KMS-11 (cell line): ENCODE measurements around the gene MAP3K4.

Source experiments
- H2AFZ ChIP-seq: fragments of 200-600 bp; sonication (generic); 2 replicates; pipeline ENCODE4 v1.6.1; 2016; ENCODE audit warnings: antibody characterized with exemption, mixed run types, low read depth
- H3K27ac ChIP-seq: fragments of 200-600 bp; sonication (generic); 2 replicates; pipeline ENCODE4 v1.6.1; 2016; ENCODE audit warnings: mild to moderate bottlenecking, mixed run types
- H3K27me3 ChIP-seq: fragments of 200-600 bp; sonication (generic); 2 replicates; pipeline ENCODE4 v1.6.1; 2017; ENCODE audit warnings: mild to moderate bottlenecking, low read depth, mixed run types, moderate library complexity; ENCODE audit not compliant: insufficient read depth
- H3K36me3 ChIP-seq: fragments of 200-600 bp; sonication (generic); 2 replicates; pipeline ENCODE4 v1.6.1; 2017; ENCODE audit warnings: mild to moderate bottlenecking, mixed run types; ENCODE audit not compliant: insufficient read depth
- H3K4me1 ChIP-seq: fragments of 200-600 bp; sonication (generic); 2 replicates; pipeline ENCODE4 v1.6.1; 2016; ENCODE audit warnings: mild to moderate bottlenecking, low read depth, mixed run types; ENCODE audit not compliant: poor library complexity, severe bottlenecking
- H3K4me2 ChIP-seq: fragments of 200-600 bp; sonication (generic); 2 replicates; pipeline ENCODE4 v1.7.0; 2016; ENCODE audit warnings: mild to moderate bottlenecking, mixed run types
- H3K4me3 ChIP-seq: fragments of 200-600 bp; sonication (generic); IDR thresholded peaks from 2 replicates; pipeline ENCODE4 v1.6.1; 2017; ENCODE audit warnings: low read depth, low read length, mixed read lengths; ENCODE audit not compliant: insufficient read depth
- H3K79me2 ChIP-seq: fragments of 200-600 bp; sonication (generic); 2 replicates; pipeline ENCODE4 v1.6.1; 2016; ENCODE audit warnings: low read depth, mixed run types; ENCODE audit not compliant: insufficient read depth
- H3K9ac ChIP-seq: fragments of 200-600 bp; sonication (generic); 2 replicates; pipeline ENCODE4 v1.6.1; 2016; ENCODE audit warnings: mild to moderate bottlenecking, mixed run types
- H4K20me1 ChIP-seq: fragments of 200-600 bp; sonication (generic); 2 replicates; pipeline ENCODE4 v1.6.1; 2016; ENCODE audit warnings: mild to moderate bottlenecking, mixed run types; ENCODE audit not compliant: insufficient read depth
- TF ChIP-seq, protein P1 (sequence below): fragments of 200-600 bp; sonication (generic); conservative IDR thresholded peaks from 2 replicates; pipeline ENCODE4 v1.6.1; 2017; ENCODE audit warnings: low read depth, mild to moderate bottlenecking, antibody characterized with exemption, low read length, moderate library complexity, mixed read lengths

MAP3K4 gene

DNA sequence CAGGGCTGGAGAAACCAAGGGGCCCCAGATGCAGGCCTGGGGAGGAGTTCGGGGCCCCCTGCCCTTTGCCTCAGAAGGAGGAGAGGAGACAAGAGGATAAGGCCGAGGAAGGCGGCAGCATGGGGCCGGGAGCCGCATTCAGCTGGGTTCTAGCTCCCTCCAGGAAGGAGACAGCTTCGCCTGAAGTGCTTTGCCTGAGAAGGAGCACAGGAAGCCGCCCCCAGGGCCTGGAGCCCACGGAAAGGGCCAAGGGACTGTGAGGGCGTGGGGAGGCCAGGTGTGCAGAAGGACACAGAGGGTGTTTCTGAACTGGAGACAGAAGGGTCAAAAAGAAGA is 160.9 kb downstream of the MAP3K4 start:
- Histone ChIP-seq H3K4me3 (no peak overlapping the region), H3K36me3 (no peaks in the 10 kb centered on the region), H3K4me2 (no peak overlapping the region), H2AFZ (no peak overlapping the region), H3K27ac (no peak overlapping the region), H3K4me1 (no peaks in the 10 kb centered on the region), H3K79me2 (no peaks in the 10 kb centered on the region), H3K27me3 (no peaks in the 10 kb centered on the region), H3K9ac (no peak overlapping the region), H4K20me1 (no peaks in the 10 kb centered on the region)
- TF ChIP-seq, protein P1, sequence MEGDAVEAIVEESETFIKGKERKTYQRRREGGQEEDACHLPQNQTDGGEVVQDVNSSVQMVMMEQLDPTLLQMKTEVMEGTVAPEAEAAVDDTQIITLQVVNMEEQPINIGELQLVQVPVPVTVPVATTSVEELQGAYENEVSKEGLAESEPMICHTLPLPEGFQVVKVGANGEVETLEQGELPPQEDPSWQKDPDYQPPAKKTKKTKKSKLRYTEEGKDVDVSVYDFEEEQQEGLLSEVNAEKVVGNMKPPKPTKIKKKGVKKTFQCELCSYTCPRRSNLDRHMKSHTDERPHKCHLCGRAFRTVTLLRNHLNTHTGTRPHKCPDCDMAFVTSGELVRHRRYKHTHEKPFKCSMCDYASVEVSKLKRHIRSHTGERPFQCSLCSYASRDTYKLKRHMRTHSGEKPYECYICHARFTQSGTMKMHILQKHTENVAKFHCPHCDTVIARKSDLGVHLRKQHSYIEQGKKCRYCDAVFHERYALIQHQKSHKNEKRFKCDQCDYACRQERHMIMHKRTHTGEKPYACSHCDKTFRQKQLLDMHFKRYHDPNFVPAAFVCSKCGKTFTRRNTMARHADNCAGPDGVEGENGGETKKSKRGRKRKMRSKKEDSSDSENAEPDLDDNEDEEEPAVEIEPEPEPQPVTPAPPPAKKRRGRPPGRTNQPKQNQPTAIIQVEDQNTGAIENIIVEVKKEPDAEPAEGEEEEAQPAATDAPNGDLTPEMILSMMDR: no peak

DNA sequence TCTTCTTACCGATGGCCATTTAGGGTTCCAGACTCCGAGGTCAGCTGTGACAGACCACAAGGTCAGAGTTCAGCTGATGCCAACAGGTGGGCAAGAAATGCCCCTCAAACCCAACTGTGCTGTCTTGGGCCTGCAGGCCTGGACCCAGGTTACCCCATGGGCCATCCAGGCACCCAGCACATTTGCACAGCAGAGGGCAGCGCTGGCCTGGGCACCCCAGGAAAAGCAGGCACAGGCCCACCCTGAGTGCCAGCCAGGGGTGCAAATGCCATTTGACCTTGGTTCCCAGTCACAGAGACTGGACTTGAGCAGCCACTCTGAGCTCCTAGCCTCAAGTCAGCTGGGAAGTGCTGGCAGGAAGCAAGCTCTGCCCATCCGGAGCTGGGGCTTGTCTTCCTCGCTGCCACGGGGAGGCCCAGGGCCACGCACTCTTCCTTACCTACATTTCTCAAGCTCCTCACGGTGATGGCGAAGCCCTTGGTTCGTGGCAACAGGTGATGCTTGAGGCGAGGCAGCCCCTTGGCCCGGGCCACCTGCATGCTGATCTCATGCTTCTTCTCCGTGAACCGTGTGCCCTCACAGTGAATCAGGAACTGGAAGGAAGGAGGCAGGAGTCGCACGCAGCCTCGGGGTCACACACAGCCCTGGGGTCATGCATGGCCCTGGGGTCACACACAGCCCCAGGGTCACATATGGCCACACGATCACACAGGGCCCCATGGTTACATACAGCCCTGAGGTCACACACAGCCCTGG is 161.5 kb downstream of the MAP3K4 start:
- no peak overlapping the region for H3K27ac ChIP-seq

DNA sequence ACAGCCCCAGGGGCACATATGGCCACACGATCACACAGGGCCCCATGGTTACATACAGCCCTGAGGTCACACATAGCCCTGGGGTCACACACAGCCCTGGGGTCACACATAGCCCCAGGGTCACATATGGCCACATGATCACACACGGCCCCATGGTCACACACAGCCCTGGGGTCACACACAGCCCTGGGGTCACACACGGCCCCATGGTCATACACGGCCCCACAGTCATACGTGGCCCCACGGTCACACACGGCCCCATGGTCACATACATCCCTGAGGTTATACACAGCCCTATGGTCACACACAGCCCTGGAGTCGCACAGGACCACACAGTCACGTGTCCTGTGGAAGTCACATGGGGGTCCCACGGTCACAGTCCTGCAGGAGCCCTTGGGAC is 162.2 kb downstream of the MAP3K4 start:
- H3K27ac ChIP-seq: no peak overlapping the region
- TF ChIP-seq, protein P1: no peak
- no peaks in the 10 kb centered on the region for H3K79me2 ChIP-seq
- H3K4me2 ChIP-seq: no peak overlapping the region
- no peaks in the 10 kb centered on the region for H3K27me3 ChIP-seq
- no peaks in the 10 kb centered on the region for H4K20me1 ChIP-seq
- H3K4me3 ChIP-seq: no peak overlapping the region
- no peak overlapping the region for H2AFZ ChIP-seq
- no peak overlapping the region for H3K9ac ChIP-seq
- H3K4me1 ChIP-seq: no peaks in the 10 kb centered on the region
- H3K36me3 ChIP-seq: no peaks in the 10 kb centered on the region

More for the DNA sequence above, 161.5 kb downstream of the MAP3K4 start:
- no peak overlapping the region for H3K9ac ChIP-seq
- no peaks in the 10 kb centered on the region for H4K20me1 ChIP-seq
- no peak overlapping the region for H3K4me3 ChIP-seq
- H3K79me2 ChIP-seq: no peaks in the 10 kb centered on the region
- no peak overlapping the region for H3K4me2 ChIP-seq
- H2AFZ ChIP-seq: no peak overlapping the region
- H3K4me1 ChIP-seq: no peaks in the 10 kb centered on the region
- no peaks in the 10 kb centered on the region for H3K27me3 ChIP-seq
- TF ChIP-seq, protein P1: no peak
- H3K36me3 ChIP-seq: no peaks in the 10 kb centered on the region

DNA sequence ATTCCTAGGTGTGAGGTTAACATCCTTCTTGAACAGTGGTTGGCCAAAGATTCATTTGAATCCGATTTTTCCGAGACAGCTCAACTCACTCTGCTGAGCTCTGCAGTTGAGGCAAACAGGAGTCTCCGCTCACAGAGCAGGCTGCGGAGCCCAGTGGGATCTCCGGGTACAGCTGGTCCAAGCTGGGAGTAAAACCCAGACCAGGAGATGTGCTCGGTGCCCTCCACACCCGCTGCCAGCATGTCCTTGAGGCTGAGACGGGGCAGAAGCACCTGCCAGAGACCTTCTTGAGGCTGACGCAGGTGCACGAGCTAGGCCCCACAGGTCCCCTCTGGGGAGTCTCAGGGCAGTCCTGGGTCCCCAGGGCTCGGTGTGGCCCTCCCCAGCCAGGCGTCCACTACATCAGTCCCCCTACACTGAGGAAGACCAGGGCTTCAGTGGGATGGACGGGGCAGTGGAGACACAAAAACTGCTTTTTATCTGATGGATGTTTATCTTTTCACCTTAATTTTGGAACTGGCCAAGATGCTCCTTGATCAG is 163.3 kb downstream of the MAP3K4 start:
- H3K36me3 ChIP-seq: no peaks in the 10 kb centered on the region
- no peak overlapping the region for H3K4me3 ChIP-seq
- H3K4me1 ChIP-seq: no peaks in the 10 kb centered on the region
- H3K4me2 ChIP-seq: no peak overlapping the region
- TF ChIP-seq, protein P1: no peak
- H3K79me2 ChIP-seq: no peaks in the 10 kb centered on the region
- H3K27me3 ChIP-seq: no peaks in the 10 kb centered on the region
- no peak overlapping the region for H3K9ac ChIP-seq
- H4K20me1 ChIP-seq: no peaks in the 10 kb centered on the region
- no peak overlapping the region for H3K27ac ChIP-seq
- no peak overlapping the region for H2AFZ ChIP-seq
